OCI-LY7 (cell line): ENCODE data around the gene ENTPD1. TPM values are rescaled to one million over a fixed set of nuclear protein-coding genes. Genes with fewer than 3 reads are reported as not detected.

ENCODE experiments used
- BruUV-seq: library from RNA; stranded (reverse); fragments of 400-500 nt; replicated peaks from 2 replicates; lab custom pipeline; 2021; lab: Mats Ljungman, UMichigan
- CTCF ChIA-PET: fragments of 300-600 bp; sonication (Branson Sonifier 250); formaldehyde crosslinking; loops from one replicate; lab custom pipeline; 2022; ENCODE audit warnings: antibody characterized with exemption; ENCODE audit not compliant: unreplicated experiment; lab: Charles Lee
- POLR2A ChIA-PET: fragments of 300-600 bp; sonication (Branson Sonifier 250); formaldehyde crosslinking; loops from one replicate; lab custom pipeline; 2022; ENCODE audit warnings: antibody characterized with exemption; lab: Charles Lee
- DNase-seq: peaks from one replicate; pipeline ENCODE4 v3.0.0-alpha.2; 2015; ENCODE audit warnings: low spot score
- H2AFZ ChIP-seq: fragments of 200-600 bp; sonication (generic), shearing (Covaris generic); 2 replicates; pipeline ENCODE4 v1.6.1; 2014; ENCODE audit warnings: mild to moderate bottlenecking, antibody characterized with exemption, low read length, moderate library complexity
- H3K27ac ChIP-seq: fragments of 200-600 bp; sonication (generic); 2 replicates; pipeline ENCODE4 v1.5.1; 2014; ENCODE audit warnings: mixed run types, low read depth, mild to moderate bottlenecking, moderate library complexity, low read length, inconsistent platforms; ENCODE audit not compliant: poor library complexity, severe bottlenecking
- H3K36me3 ChIP-seq: fragments of 200-600 bp; sonication (generic); 2 replicates; pipeline ENCODE4 v1.6.1; 2014; ENCODE audit warnings: mild to moderate bottlenecking, antibody characterized with exemption, low read length, moderate library complexity, mixed read lengths; ENCODE audit not compliant: insufficient read depth
- H3K4me1 ChIP-seq: fragments of 200-600 bp; sonication (generic); 2 replicates; pipeline ENCODE4 v1.5.1; 2014; ENCODE audit warnings: mild to moderate bottlenecking, low read length; ENCODE audit not compliant: insufficient read depth, poor library complexity, severe bottlenecking
- H3K4me2 ChIP-seq: fragments of 200-600 bp; sonication (generic); 2 replicates; pipeline ENCODE4 v1.6.1; 2014; ENCODE audit warnings: mild to moderate bottlenecking, low read length
- H3K4me3 ChIP-seq: fragments of 200-600 bp; sonication (generic); 2 replicates; pipeline ENCODE4 v1.5.1; 2014; ENCODE audit warnings: mild to moderate bottlenecking, low read depth, low read length; ENCODE audit not compliant: poor library complexity, severe bottlenecking
- H3K79me2 ChIP-seq: fragments of 200-600 bp; sonication (generic); 2 replicates; pipeline ENCODE4 v1.6.1; 2016; ENCODE audit warnings: low read depth, mild to moderate bottlenecking, low read length, moderate library complexity, mixed read lengths; ENCODE audit not compliant: insufficient read depth
- H3K9me2 ChIP-seq: fragments of 200-600 bp; sonication (generic); 2 replicates; pipeline ENCODE4 v1.6.1; 2016; ENCODE audit warnings: mild to moderate bottlenecking, low read length, mixed read lengths; ENCODE audit not compliant: insufficient read depth
- H3K9me3 ChIP-seq: fragments of 200-600 bp; sonication (generic); 2 replicates; pipeline ENCODE4 v1.6.1; 2014; ENCODE audit warnings: mild to moderate bottlenecking, mixed run types, low read length, mixed read lengths
- H4K20me1 ChIP-seq: fragments of 200-600 bp; sonication (generic); 2 replicates; pipeline ENCODE4 v1.6.1; 2014; ENCODE audit warnings: mild to moderate bottlenecking, antibody characterized with exemption, low read length, moderate library complexity, mixed read lengths; ENCODE audit not compliant: insufficient read depth
- CTCF ChIP-seq: fragments of 200-600 bp; sonication (generic); conservative IDR thresholded peaks from 2 replicates; pipeline ENCODE4 v1.5.1; 2014; ENCODE audit warnings: mild to moderate bottlenecking, antibody characterized with exemption, low read length, moderate library complexity, mixed read lengths
- EZH2phosphoT487 ChIP-seq: fragments of 200-600 bp; sonication (generic); IDR thresholded peaks from 2 replicates; pipeline ENCODE4 v1.6.1; 2018; ENCODE audit warnings: low read depth, borderline replicate concordance, mild to moderate bottlenecking, mixed run types, antibody characterized with exemption, low read length, moderate library complexity, mixed read lengths
- intact Hi-C: fragments of 100-400 bp; cut with micrococcal nuclease; formaldehyde crosslinking; loops from one replicate; pipeline ENCODE4 v1.10.0; 2022; ENCODE audit not compliant: unreplicated experiment
- total RNA-seq, 2 experiments: library from RNA; depleted of rRNA in 1 of 2; stranded (reverse); fragments of >200 nt in 1 of 2; shearing (Covaris generic) in 1 of 2; gene quantifications; 2 replicates each; pipeline ENCODE4 v1.2.3, GENCODE V29; 2014 to 2022

ENTPD1 gene
- total RNA-seq, 2 experiments from 2014 or later: 5.1 to 6.7 TPM

DNA sequence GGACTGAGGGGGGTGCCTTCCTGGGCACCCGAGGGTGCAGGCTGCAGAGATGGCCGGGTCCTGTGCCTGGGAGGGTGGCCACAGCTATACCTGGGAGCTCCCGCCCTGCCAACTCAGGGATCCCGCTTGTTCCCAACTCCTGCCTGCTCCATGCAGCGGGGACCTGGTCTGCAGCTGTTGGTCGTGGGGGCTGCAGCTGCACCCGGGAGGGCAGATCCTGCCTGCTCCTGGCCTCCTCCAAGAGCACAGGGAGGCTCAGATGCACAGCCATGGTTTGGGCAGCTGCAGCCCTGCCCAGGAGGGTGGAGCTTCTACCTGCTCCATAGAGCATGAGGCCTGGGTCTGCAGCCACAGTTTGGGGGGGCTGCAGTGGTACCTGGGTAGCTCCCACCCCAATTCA lies 49.0 kb upstream of the ENTPD1 start:
- DNase-seq: no peak
- TF ChIP-seq EZH2phosphoT487: no peak
- TF ChIP-seq CTCF: no peak
- H3K4me2 ChIP-seq: no peak overlapping the region
- intact Hi-C loops: no loop called here
- H3K4me1 ChIP-seq: no peaks in the 10 kb centered on the region
- ChIA-PET CTCF (interaction anchor here (1.2 kb wide), 1 partner anchor 13 kb away, joined by 3 read pairs; the partner anchor contains the start of gene TCTN3), POLR2A (interaction anchor here (1.1 kb wide), 2 partner anchors 10 to 131 kb away, joined by 3 to 4 read pairs; no protein-coding TSS in a partner anchor)
- BruUV-seq: no TSS peak
- no peaks in the 10 kb centered on the region for H3K9me3 ChIP-seq
- H3K79me2 ChIP-seq: no peaks in the 10 kb centered on the region
- H3K36me3 ChIP-seq: no peaks in the 10 kb centered on the region
- no peak overlapping the region for H3K4me3 ChIP-seq
- no peaks in the 10 kb centered on the region for H3K9me2 ChIP-seq
- H4K20me1 ChIP-seq: no peaks in the 10 kb centered on the region
- no peak overlapping the region for H2AFZ ChIP-seq
- H3K27ac ChIP-seq: no peak overlapping the region

GRCh38 chr10:95711492-95711891 lies 44.5 kb upstream of the ENTPD1 start:
- Histone ChIP-seq H3K4me2 (no peak overlapping the region), H3K27ac (no peak overlapping the region), H3K79me2 (no peaks in the 10 kb centered on the region), H3K36me3 (no peaks in the 10 kb centered on the region), H2AFZ (no peak overlapping the region), H3K4me1 (no peaks in the 10 kb centered on the region), H3K9me3 (no peaks in the 10 kb centered on the region), H3K9me2 (no peaks in the 10 kb centered on the region), H4K20me1 (no peaks in the 10 kb centered on the region), H3K4me3 (no peak overlapping the region)
- no peak for TF ChIP-seq EZH2phosphoT487
- no peak for TF ChIP-seq CTCF
- no peak for DNase-seq
- BruUV-seq: no TSS peak
- ChIA-PET CTCF (no interaction called here), POLR2A (interaction anchor here (0.9 kb wide), 1 partner anchor 18 kb away, joined by 3 read pairs; no protein-coding TSS in a partner anchor)
- intact Hi-C loops: no loop called here

DNA sequence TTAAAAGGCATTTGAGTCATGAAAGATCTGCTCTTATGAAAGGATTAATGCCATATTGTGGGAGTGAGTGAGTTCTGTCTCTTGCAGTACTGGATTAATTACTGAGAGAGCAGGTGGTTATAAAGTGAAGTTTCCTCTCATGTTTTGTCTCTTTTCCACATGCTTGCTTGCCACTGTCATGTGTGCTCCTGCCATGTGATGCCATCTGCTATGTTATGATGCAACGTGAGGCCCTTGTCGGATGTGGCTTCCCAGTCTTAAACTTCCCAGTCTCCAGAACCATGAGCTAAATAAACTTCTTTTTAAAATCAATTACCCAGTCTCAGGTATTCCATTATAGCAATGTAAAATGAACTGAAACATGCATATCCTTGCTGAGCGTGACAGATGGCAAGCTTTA lies 39.5 kb upstream of the ENTPD1 start:
- BruUV-seq: no TSS peak
- ChIA-PET CTCF (no interaction called here), POLR2A (interaction anchor here (0.7 to 1.7 kb wide), 4 partner anchors 9 to 430 kb away, joined by 3 to 4 read pairs (median 4); no protein-coding TSS in a partner anchor)
- Histone ChIP-seq H3K4me2 (no peak overlapping the region), H3K4me1 (no peaks in the 10 kb centered on the region), H2AFZ (no peak overlapping the region), H3K9me3 (no peaks in the 10 kb centered on the region), H3K9me2 (no peaks in the 10 kb centered on the region), H3K36me3 (no peaks in the 10 kb centered on the region), H4K20me1 (no peaks in the 10 kb centered on the region), H3K79me2 (no peaks in the 10 kb centered on the region), H3K27ac (no peak overlapping the region), H3K4me3 (no peak overlapping the region)
- intact Hi-C loops: no loop called here
- TF ChIP-seq EZH2phosphoT487: no peak
- TF ChIP-seq CTCF: no peak
- DNase-seq: no peak
